ENCODE results near the gene DELE1. TPM values are rescaled to one million over a fixed set of nuclear protein-coding genes. Genes with fewer than 3 reads are reported as not detected.

DELE1 gene
- total and polyA plus RNA-seq, 4 donors = 46.3 to 141 (median 69.2) TPM

- no peaks in the 10 kb centered on the region for H3K27me3 ChIP-seq (ENCODE audit: control insufficient read depth in 3 of 3, insufficient read depth in 3 of 3, low read length in 2 of 3)
- no peak overlapping the region for H3K27ac ChIP-seq (ENCODE audit: low read depth in 1 of 2, low read length in 1 of 2)
- DNase-seq (no peak), ATAC-seq (ENCODE audit: insufficient read depth, low FRiP score) (no peak)
- WGBS, 2 donors = 94 to 95% methylated on average over 6 of the region's 6 CpGs
- no peaks in the 10 kb centered on the region for H3K9me3 ChIP-seq (ENCODE audit: control insufficient read depth in 4 of 4, insufficient read depth in 3 of 4, low read length in 3 of 4)
- no peak for TF ChIP-seq CTCF (IDR thresholded peaks at IDR 0.05; ENCODE audit: control extremely low read depth, extremely low read depth)
- H3K36me3 ChIP-seq (ENCODE audit: control insufficient read depth in 4 of 4, insufficient read depth in 4 of 4, low read length in 4 of 4) = peaks cover 23 to 44% (median 37%) of the 10 kb centered on the region in 4 donors
- H3K4me3 ChIP-seq = no peak overlapping the region
- H3K4me1 ChIP-seq (ENCODE audit: control insufficient read depth in 5 of 5, insufficient read depth in 5 of 5, low read length in 5 of 5) = peaks cover 0 to 8% (median 0%) of the 10 kb centered on the region in 5 donors
- H3K9ac ChIP-seq (ENCODE audit: insufficient read depth in 1 of 2, low read length in 2 of 2) = no peak overlapping the region
These were observed 52.5 kb downstream of the DELE1 start for GRCh38 chr5:141976176-141976575.

GRCh38 chr5:141978389-141978788 is 54.7 kb downstream of the DELE1 start:
- Histone ChIP-seq H3K9me3 (ENCODE audit: control insufficient read depth in 4 of 4, insufficient read depth in 3 of 4, low read length in 3 of 4) (no peaks in the 10 kb centered on the region), H3K9ac (ENCODE audit: insufficient read depth in 1 of 2, low read length in 2 of 2) (no peak overlapping the region), H3K4me1 (ENCODE audit: control insufficient read depth in 5 of 5, insufficient read depth in 5 of 5, low read length in 5 of 5) (peaks cover 0 to 8% (median 0%) of the 10 kb centered on the region in 5 donors), H3K27me3 (ENCODE audit: control insufficient read depth in 3 of 3, insufficient read depth in 3 of 3, low read length in 2 of 3) (no peaks in the 10 kb centered on the region), H3K27ac (ENCODE audit: low read depth in 1 of 2, low read length in 1 of 2) (no peak overlapping the region), H3K36me3 (ENCODE audit: control insufficient read depth in 4 of 4, insufficient read depth in 4 of 4, low read length in 4 of 4) (peaks cover 23 to 48% (median 46%) of the 10 kb centered on the region in 4 donors), H3K4me3 (no peak overlapping the region)
- ATAC-seq (ENCODE audit: insufficient read depth, low FRiP score) = no peak
- TF ChIP-seq CTCF (IDR thresholded peaks at IDR 0.05; ENCODE audit: control extremely low read depth, extremely low read depth) = no peak
- no peak for DNase-seq

GRCh38 chr5:141982626-141983025 is 59.0 kb downstream of the DELE1 start:
- no peaks in the 10 kb centered on the region for H3K9me3 ChIP-seq (ENCODE audit: control insufficient read depth in 4 of 4, insufficient read depth in 3 of 4, low read length in 3 of 4)
- 49 to 50% methylated on average over 2 of the region's 2 CpGs for WGBS, 2 donors
- no peak for ATAC-seq (ENCODE audit: insufficient read depth, low FRiP score)
- H3K36me3 ChIP-seq (ENCODE audit: control insufficient read depth in 4 of 4, insufficient read depth in 4 of 4, low read length in 4 of 4) = peaks cover 32 to 67% (median 47%) of the 10 kb centered on the region in 4 donors
- H3K27me3 ChIP-seq (ENCODE audit: control insufficient read depth in 3 of 3, insufficient read depth in 3 of 3, low read length in 2 of 3) = no peaks in the 10 kb centered on the region
- no peak for TF ChIP-seq CTCF (IDR thresholded peaks at IDR 0.05; ENCODE audit: control extremely low read depth, extremely low read depth)
- DNase-seq = no peak
- no peak overlapping the region for H3K9ac ChIP-seq (ENCODE audit: insufficient read depth in 1 of 2, low read length in 2 of 2)
- H3K4me1 ChIP-seq (ENCODE audit: control insufficient read depth in 5 of 5, insufficient read depth in 5 of 5, low read length in 5 of 5) = peaks cover 0 to 5% (median 0%) of the 10 kb centered on the region in 5 donors
- no peak overlapping the region for H3K27ac ChIP-seq (ENCODE audit: low read depth in 1 of 2, low read length in 1 of 2)
- H3K4me3 ChIP-seq = no peak overlapping the region

GRCh38 chr5:141986072-141986471 is 62.4 kb downstream of the DELE1 start:
- no peak for DNase-seq
- no peak for TF ChIP-seq CTCF (IDR thresholded peaks at IDR 0.05; ENCODE audit: control extremely low read depth, extremely low read depth)
- no peaks in the 10 kb centered on the region for H3K27me3 ChIP-seq (ENCODE audit: control insufficient read depth in 3 of 3, insufficient read depth in 3 of 3, low read length in 2 of 3)
- no peak for ATAC-seq (ENCODE audit: insufficient read depth, low FRiP score)
- no peaks in the 10 kb centered on the region for H3K4me1 ChIP-seq (ENCODE audit: control insufficient read depth in 5 of 5, insufficient read depth in 5 of 5, low read length in 5 of 5)
- H3K9me3 ChIP-seq (ENCODE audit: control insufficient read depth in 4 of 4, insufficient read depth in 3 of 4, low read length in 3 of 4) = no peaks in the 10 kb centered on the region
- no peak overlapping the region for H3K9ac ChIP-seq (ENCODE audit: insufficient read depth in 1 of 2, low read length in 2 of 2)
- no peak overlapping the region for H3K27ac ChIP-seq (ENCODE audit: low read depth in 1 of 2, low read length in 1 of 2)
- H3K36me3 ChIP-seq (ENCODE audit: control insufficient read depth in 4 of 4, insufficient read depth in 4 of 4, low read length in 4 of 4) = peaks cover 18 to 53% (median 25%) of the 10 kb centered on the region in 4 donors
- H3K4me3 ChIP-seq = no peak overlapping the region
